Glutamatergic neuron (in vitro differentiated cells): Measurements from ENCODE around the gene SLC34A3. TPM values are rescaled to one million over a fixed set of nuclear protein-coding genes. Genes with fewer than 3 reads are reported as not detected.
A peak's percentile ranks its signal among the peaks of the same experiment; 100 is the strongest.

ENCODE experiments used
- DNase-seq: peaks from one replicate; pipeline ENCODE4 v3.0.0; 2022
- H3K27ac Mint-ChIP-seq: one replicate; pipeline ENCODE4 v1.8.0; 2020; ENCODE audit warnings: mild to moderate bottlenecking, mixed read lengths, inconsistent platforms; ENCODE audit not compliant: unreplicated experiment
- H3K27me3 Mint-ChIP-seq: one replicate; pipeline ENCODE4 v1.8.0; 2020; ENCODE audit warnings: mild to moderate bottlenecking, moderate library complexity, mixed read lengths, inconsistent platforms; ENCODE audit not compliant: unreplicated experiment
- H3K36me3 Mint-ChIP-seq: one replicate; pipeline ENCODE4 v1.8.0; 2020; ENCODE audit warnings: mild to moderate bottlenecking, mixed read lengths, inconsistent platforms; ENCODE audit not compliant: unreplicated experiment
- H3K4me1 Mint-ChIP-seq: one replicate; pipeline ENCODE4 v1.8.0; 2020; ENCODE audit warnings: mild to moderate bottlenecking, low read depth, mixed read lengths, inconsistent platforms; ENCODE audit not compliant: unreplicated experiment
- H3K4me3 Mint-ChIP-seq: one replicate; pipeline ENCODE4 v1.8.0; 2020; ENCODE audit warnings: mild to moderate bottlenecking, mixed read lengths, inconsistent platforms; ENCODE audit not compliant: unreplicated experiment
- H3K9me3 Mint-ChIP-seq: one replicate; pipeline ENCODE4 v1.8.0; 2020; ENCODE audit warnings: mild to moderate bottlenecking, moderate library complexity, mixed read lengths, inconsistent platforms; ENCODE audit not compliant: unreplicated experiment
- total RNA-seq: library from RNA; stranded (reverse); fragmentation: NEBNext Ultra II Directional; extraction: Animal tissue kit (Norgen Biotek cat#: 25700); gene quantifications from one replicate; pipeline ENCODE4 v1.2.1, GENCODE V29; 2021; ENCODE audit not compliant: unreplicated experiment
- TF ChIP-seq, protein P1 (sequence below): fragments of 200-600 bp; sonication (generic); IDR thresholded peaks from one replicate; pipeline ENCODE4 v1.5.0; 2021; ENCODE audit not compliant: partially characterized antibody, unreplicated experiment

SLC34A3 gene
- total RNA-seq, 1 donor from 2014 or later, result not detected

DNA sequence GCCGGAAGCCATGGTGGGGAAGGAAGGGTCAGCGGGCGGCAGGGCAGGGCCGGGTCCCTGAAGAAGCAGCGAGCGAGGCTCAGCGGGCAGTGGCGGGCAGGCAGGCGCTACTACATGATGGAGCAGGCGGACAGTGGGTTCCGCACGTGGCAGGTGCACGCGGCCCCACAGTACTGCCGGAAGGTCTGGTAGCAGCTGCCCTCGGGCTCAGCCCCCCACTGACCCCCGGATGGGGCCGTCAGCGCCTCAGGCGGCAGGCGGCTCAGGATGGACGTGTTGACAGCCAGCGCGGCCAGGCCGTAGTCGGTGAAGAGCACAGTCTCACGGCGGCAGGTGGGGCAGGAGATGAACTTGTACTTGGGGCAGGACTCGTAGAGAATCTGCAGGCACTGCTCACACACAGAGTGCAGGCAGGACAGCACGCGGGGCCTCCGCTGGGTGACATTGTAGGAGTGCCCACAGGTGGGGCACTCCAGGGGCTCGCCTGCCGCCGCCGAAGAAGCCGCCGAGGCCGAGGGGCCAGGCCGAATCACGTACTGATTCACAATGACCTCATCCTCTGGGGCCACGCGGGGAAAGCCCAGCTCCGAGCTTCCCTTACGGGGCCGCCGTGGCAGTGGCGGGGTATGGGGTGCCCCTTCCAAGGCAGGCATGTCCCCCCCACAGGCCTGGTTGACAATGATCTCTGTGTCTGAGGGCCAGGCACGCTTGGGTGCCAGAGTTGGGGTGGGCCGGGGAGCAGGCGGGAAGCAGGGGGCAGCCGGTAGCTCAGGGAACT is 10.2 kb upstream of the SLC34A3 start:
- H3K9me3 Mint-ChIP-seq, result peaks cover 6% of the 10 kb centered on the region
- H3K27me3 Mint-ChIP-seq, result peaks cover 2% of the 10 kb centered on the region
- no peaks in the 10 kb centered on the region for H3K36me3 Mint-ChIP-seq
- no peak for DNase-seq
- peaks cover 4% of the 10 kb centered on the region for H3K4me1 Mint-ChIP-seq
- H3K27ac Mint-ChIP-seq, result no peak overlapping the region
- TF ChIP-seq, protein P1, sequence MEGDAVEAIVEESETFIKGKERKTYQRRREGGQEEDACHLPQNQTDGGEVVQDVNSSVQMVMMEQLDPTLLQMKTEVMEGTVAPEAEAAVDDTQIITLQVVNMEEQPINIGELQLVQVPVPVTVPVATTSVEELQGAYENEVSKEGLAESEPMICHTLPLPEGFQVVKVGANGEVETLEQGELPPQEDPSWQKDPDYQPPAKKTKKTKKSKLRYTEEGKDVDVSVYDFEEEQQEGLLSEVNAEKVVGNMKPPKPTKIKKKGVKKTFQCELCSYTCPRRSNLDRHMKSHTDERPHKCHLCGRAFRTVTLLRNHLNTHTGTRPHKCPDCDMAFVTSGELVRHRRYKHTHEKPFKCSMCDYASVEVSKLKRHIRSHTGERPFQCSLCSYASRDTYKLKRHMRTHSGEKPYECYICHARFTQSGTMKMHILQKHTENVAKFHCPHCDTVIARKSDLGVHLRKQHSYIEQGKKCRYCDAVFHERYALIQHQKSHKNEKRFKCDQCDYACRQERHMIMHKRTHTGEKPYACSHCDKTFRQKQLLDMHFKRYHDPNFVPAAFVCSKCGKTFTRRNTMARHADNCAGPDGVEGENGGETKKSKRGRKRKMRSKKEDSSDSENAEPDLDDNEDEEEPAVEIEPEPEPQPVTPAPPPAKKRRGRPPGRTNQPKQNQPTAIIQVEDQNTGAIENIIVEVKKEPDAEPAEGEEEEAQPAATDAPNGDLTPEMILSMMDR, result no peak
- H3K4me3 Mint-ChIP-seq, result peak overlapping the region; percentile 55

DNA sequence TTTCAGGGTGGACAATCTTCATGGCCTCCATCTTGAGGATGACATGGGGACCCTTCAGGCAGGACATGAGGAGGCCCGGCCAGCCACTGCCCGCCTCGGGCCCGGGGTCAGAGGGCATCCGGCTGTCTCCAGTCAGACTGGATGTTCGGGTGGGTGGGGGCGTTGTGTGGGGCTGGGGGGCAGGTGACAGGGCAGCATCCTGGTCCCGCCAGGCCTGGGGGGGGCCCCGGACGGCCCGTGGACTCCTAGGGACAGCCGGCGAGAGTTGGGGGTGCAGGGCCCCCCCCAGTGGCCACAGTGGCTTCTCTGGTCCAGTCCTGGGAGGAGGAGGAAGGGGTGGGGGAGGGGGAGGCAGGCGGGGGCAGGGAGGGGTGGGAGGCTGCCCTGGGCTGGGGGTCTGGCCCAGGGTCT is 9.6 kb upstream of the SLC34A3 start:
- H3K4me1 Mint-ChIP-seq, result peaks cover 4% of the 10 kb centered on the region
- H3K4me3 Mint-ChIP-seq, result no peak overlapping the region
- H3K27ac Mint-ChIP-seq, result no peak overlapping the region
- no peak for DNase-seq
- H3K36me3 Mint-ChIP-seq, result no peaks in the 10 kb centered on the region
- peaks cover 6% of the 10 kb centered on the region for H3K9me3 Mint-ChIP-seq
- TF ChIP-seq, protein P1, result no peak
- peaks cover 2% of the 10 kb centered on the region for H3K27me3 Mint-ChIP-seq

DNA sequence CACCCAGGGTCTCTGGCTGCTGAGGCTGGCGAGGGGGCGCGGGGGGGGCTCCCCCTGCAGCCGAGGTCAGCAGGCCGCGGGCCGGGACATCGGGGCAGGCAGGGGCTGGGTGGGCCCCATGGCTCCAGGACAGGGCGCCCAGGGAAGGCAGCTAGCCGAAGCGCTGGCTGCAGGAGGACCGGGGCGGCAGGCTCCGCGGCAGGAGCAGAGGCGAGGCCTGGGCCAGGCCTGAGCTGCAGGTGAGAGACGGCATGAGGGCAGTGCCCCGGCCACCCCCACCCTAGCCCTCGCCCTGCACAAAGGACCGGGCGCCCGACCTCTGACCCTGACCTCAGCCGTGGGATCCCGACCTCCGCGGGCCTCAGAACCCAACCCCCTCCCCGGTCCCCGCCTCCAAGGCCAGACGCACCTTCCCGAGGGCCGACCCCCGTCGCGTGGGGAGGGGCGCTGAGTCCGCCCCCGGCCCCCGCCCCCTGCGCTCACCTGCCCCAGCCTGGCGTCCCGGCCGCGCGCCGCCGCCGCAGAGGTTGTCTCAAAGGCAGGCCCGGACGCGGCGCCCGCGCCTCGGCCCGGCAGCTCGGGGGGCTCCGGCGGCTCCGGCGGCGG is 9.1 kb upstream of the SLC34A3 start:
- Mint-ChIP-seq H3K4me3 (no peak overlapping the region), H3K9me3 (peaks cover 6% of the 10 kb centered on the region), H3K4me1 (peaks cover 4% of the 10 kb centered on the region), H3K27me3 (peaks cover 4% of the 10 kb centered on the region), H3K36me3 (no peaks in the 10 kb centered on the region), H3K27ac (no peak overlapping the region)
- peak; percentile 53 for DNase-seq
- TF ChIP-seq, protein P1, result no peak

DNA sequence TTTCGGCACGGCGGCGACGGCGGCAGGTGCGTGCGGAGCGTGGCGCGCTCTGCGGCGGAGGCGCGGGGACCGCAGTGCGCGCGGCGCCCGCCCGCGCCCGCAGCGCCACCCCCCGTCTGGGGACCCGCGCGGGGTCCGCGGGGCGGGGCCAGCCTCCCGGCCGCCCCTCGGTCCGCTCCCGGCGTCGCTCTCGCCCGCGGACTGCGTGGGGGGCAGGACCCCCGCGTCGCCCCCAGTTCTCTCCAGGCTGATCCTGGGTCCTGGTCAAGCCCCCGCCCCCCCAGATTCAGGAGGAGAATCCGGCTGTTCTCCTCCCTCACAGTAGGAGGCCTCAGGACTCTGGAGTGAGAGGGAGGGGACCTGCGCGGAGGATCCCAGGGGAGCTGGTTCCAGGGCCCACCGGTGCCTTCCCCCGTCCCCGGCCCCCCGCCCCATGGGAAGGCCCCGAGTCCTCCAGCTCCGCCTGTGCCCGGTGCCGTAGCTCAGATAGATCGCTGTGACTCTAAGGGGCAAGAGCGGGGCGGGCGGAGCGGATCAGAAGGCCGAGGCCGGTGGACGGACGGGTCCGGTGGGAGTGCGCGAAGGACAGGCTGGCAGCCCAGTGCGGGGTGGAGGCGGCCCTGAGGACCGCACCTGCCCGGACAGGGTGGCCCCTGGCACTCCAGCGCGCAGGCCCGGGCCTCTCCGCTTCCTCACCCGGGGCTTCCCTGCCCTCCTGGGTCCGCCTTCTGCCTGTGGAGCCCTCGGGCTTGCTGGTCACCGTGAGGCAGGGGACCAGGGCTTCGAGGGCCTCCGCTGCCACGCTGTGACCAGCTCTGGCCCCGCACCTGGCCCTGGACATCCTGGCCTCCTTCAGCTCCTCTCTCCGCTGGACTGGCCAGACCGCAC is 8.3 kb upstream of the SLC34A3 start, which contains the start of gene RNF208:
Gene RNF208 (minus strand): TSS at position 51 of the 888 bp plus-strand sequence. CDS start 1,028 bp downstream, outside the sequence.
- Mint-ChIP-seq H3K4me1 (peaks cover 3% of the 10 kb centered on the region), H3K27ac (peak within 1 kb of the TSS; percentile 17), H3K27me3 (peaks cover 4% of the 10 kb centered on the region), H3K9me3 (peaks cover 6% of the 10 kb centered on the region), H3K36me3 (no peaks in the 10 kb centered on the region), H3K4me3 (peak within 1 kb of the TSS; percentile 88)
- DNase-seq, result peak; percentile 57
- TF ChIP-seq, protein P1, result no peak
